Measurements from ENCODE around the gene PRELID1.

The PRELID1 gene

GRCh38 chr5:177332031-177332895 lies 28.7 kb downstream of the PRELID1 start:
- H3K4me3 ChIP-seq (replicated peaks in 1 of 2; ENCODE audit: low read depth in 2 of 2, low read length in 2 of 2): no peak overlapping the region
- no peak for DNase-seq (ENCODE audit: low read depth in 2 of 2)
- no peak for TF ChIP-seq CTCF (IDR thresholded peaks at IDR 0.05; ENCODE audit: low read depth, low read length)

- no peak overlapping the region for H3K4me3 ChIP-seq (replicated peaks in 1 of 2; ENCODE audit: low read depth in 2 of 2, low read length in 2 of 2)
- no peak for TF ChIP-seq CTCF (IDR thresholded peaks at IDR 0.05; ENCODE audit: low read depth, low read length)
- DNase-seq (ENCODE audit: low read depth in 2 of 2): no peak
Measured at GRCh38 chr5:177332896-177333260, 29.3 kb downstream of the PRELID1 start.

GRCh38 chr5:177333420-177334154 lies 30.0 kb downstream of the PRELID1 start:
- no peak for TF ChIP-seq CTCF (IDR thresholded peaks at IDR 0.05; ENCODE audit: low read depth, low read length)
- H3K4me3 ChIP-seq (replicated peaks in 1 of 2; ENCODE audit: low read depth in 2 of 2, low read length in 2 of 2): no peak overlapping the region
- DNase-seq (ENCODE audit: low read depth in 2 of 2): no peak

GRCh38 chr5:177334155-177334551 lies 30.6 kb downstream of the PRELID1 start:
- no peak for DNase-seq (ENCODE audit: low read depth in 2 of 2)
- TF ChIP-seq CTCF (IDR thresholded peaks at IDR 0.05; ENCODE audit: low read depth, low read length): no peak
- H3K4me3 ChIP-seq (replicated peaks in 1 of 2; ENCODE audit: low read depth in 2 of 2, low read length in 2 of 2): no peak overlapping the region

- no peak overlapping the region for H3K4me3 ChIP-seq (replicated peaks in 1 of 2; ENCODE audit: low read depth in 2 of 2, low read length in 2 of 2)
Measured at GRCh38 chr5:177334781-177335700, 31.4 kb downstream of the PRELID1 start.

More at GRCh38 chr5:177334781-177335700, 31.4 kb downstream of the PRELID1 start:
- no peak for DNase-seq (ENCODE audit: low read depth in 2 of 2)
- TF ChIP-seq CTCF (IDR thresholded peaks at IDR 0.05; ENCODE audit: low read depth, low read length): no peak

Measured in cardiac fibroblast (primary cell).